Peyer's patch (tissue), 4 donors: Measurements from ENCODE around the gene NSMCE4A. TPM values are rescaled to one million over a fixed set of nuclear protein-coding genes. Genes with fewer than 3 reads are reported as not detected.
A peak's percentile ranks its signal among the peaks of the same experiment; 100 is the strongest.
"Not testable (repeated sequence)": the region's sequence is repeated elsewhere in the genome, so short reads cannot be mapped to it uniquely, and the experiment has no call there.

Experiments
- DNase-seq, 3 donors: peaks; one replicate each; pipeline ENCODE4 v3.0.0-alpha.2; 2017 to 2019
- H3K27ac ChIP-seq, 4 donors: fragments of 200-600 bp; sonication (generic); one replicate each; pipeline ENCODE4 v1.5.1; 2016 to 2019
- H3K27me3 ChIP-seq, 2 donors: fragments of 200-600 bp; sonication (generic); one replicate each; pipeline ENCODE4 v1.5.1; 2019
- H3K36me3 ChIP-seq, 3 donors: fragments of 200-600 bp; sonication (generic); one replicate each; pipeline ENCODE4 v1.5.1; 2016 to 2019
- H3K4me1 ChIP-seq, 4 donors: fragments of 200-600 bp; sonication (generic); one replicate each; pipeline ENCODE4 v1.5.1; 2016 to 2019
- H3K4me3 ChIP-seq, 4 donors: fragments of 200-600 bp; sonication (generic); 1 replicate in 3 of 4; 2 replicates in 1 of 4; pipeline ENCODE4 v1.5.1; 2016 to 2019; ENCODE audit warnings: mild to moderate bottlenecking in 1 of 4
- H3K9me3 ChIP-seq, 4 donors: fragments of 200-600 bp; sonication (generic); one replicate each; pipeline ENCODE4 v1.5.1; 2016 to 2019; ENCODE audit warnings: mild to moderate bottlenecking in 1 of 4
- POLR2A ChIP-seq, 2 donors: fragments of 450-650 bp; IDR thresholded peaks; one replicate each; pipeline ENCODE4 v1.5.1; 2017; ENCODE audit warnings: antibody characterized with exemption in 2 of 2, mild to moderate bottlenecking in 2 of 2, moderate library complexity in 2 of 2
- total RNA-seq, 4 donors: library from RNA; depleted of rRNA; stranded (reverse); fragments of >200 nt; gene quantifications; one replicate each; pipeline ENCODE4 v1.1.0, GENCODE V29; 2016
- TF ChIP-seq, protein P1 (sequence below), 6 experiments: fragments of 450-650 bp in 4 of 6; fragments of 200-600 bp in 2 of 6; sonication (generic) in 1 of 6; IDR thresholded peaks; one replicate each; pipeline ENCODE4 v1.5.1; 2017 to 2019; ENCODE audit warnings: antibody characterized with exemption in 6 of 6, mild to moderate bottlenecking in 3 of 6, moderate library complexity in 1 of 6

Gene NSMCE4A
- total RNA-seq, 4 donors from 2014 or later, result 59.9 to 175 (median 114) TPM

DNA sequence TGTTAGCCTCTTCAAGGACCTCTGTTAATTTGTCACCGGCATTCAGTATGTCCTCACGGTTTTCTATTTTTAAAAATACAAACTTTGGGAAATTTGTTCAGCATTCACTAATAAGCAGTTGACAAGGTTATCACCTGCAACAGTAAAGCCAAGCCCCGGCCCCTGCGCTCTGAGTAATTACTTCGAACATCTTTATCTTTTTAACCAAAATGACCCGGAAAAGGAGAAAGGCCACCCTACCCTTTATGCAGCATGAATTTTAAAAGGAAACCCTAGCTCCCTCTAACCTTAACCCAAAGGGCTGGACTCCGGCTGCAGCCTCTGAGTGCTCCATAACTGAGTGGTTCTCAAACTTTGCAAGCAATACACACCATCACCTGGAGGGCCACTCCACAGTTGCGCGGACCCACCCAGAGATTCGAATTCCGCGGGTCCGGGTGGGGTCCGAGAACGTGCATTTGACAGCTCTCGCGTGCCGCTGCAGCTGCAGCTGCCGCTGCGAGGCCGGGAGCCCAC is 940 bp downstream of the NSMCE4A start:
- Histone ChIP-seq H3K4me3 (peak overlapping the region; percentile 79 to 96 (median 88)), H3K9me3 (no peaks in the 10 kb centered on the region), H3K27me3 (no peaks in the 10 kb centered on the region), H3K36me3 (peaks cover 0 to 17% (median 0%) of the 10 kb centered on the region in 3 donors), H3K4me1 (peaks cover 0 to 15% (median 6%) of the 10 kb centered on the region in 4 donors), H3K27ac (peak overlapping the region; percentile 92 to 98 (median 95))
- no peak for DNase-seq
- no peak for TF ChIP-seq POLR2A (IDR thresholded peaks at IDR 0.05)
- TF ChIP-seq, protein P1, sequence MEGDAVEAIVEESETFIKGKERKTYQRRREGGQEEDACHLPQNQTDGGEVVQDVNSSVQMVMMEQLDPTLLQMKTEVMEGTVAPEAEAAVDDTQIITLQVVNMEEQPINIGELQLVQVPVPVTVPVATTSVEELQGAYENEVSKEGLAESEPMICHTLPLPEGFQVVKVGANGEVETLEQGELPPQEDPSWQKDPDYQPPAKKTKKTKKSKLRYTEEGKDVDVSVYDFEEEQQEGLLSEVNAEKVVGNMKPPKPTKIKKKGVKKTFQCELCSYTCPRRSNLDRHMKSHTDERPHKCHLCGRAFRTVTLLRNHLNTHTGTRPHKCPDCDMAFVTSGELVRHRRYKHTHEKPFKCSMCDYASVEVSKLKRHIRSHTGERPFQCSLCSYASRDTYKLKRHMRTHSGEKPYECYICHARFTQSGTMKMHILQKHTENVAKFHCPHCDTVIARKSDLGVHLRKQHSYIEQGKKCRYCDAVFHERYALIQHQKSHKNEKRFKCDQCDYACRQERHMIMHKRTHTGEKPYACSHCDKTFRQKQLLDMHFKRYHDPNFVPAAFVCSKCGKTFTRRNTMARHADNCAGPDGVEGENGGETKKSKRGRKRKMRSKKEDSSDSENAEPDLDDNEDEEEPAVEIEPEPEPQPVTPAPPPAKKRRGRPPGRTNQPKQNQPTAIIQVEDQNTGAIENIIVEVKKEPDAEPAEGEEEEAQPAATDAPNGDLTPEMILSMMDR (IDR thresholded peaks at IDR 0.05), result peak in 1 of 6 experiments; percentile 20

DNA sequence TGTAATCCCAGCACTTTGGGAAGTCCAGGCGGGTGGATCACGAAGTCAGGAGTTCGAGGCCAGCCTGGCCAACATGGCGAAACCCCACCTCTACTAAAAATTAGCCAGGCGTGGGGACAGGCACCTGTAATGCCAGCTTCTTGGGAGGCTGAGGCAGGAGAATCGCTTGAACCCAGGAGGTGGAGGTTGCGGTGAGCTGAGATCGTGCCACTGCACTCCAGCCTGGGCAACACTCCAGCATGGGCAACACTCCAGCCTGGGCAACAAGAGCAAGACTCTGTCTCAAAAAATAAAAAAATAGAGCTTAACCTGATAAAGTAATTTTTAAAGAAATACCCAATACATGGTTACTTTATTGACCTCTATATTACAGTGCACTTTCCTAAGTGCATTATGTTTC is 5.9 kb downstream of the NSMCE4A start:
- H3K4me3 ChIP-seq, H3K27ac ChIP-seq, H3K9me3 ChIP-seq, H3K27me3 ChIP-seq, DNase-seq: not testable (repeated sequence)
- peaks cover 0 to 13% (median 3%) of the 10 kb centered on the region in 4 donors for H3K4me1 ChIP-seq
- H3K36me3 ChIP-seq, result peaks cover 0 to 67% (median 0%) of the 10 kb centered on the region in 3 donors

- Histone ChIP-seq H3K4me3 (no peak overlapping the region), H3K27ac (no peak overlapping the region), H3K27me3 (no peaks in the 10 kb centered on the region), H3K9me3 (no peaks in the 10 kb centered on the region), H3K36me3 (peaks cover 0 to 77% (median 0%) of the 10 kb centered on the region in 3 donors), H3K4me1 (no peaks in the 10 kb centered on the region)
- DNase-seq, result no peak
- TF ChIP-seq, protein P1 (IDR thresholded peaks at IDR 0.05), result no peak
- no peak for TF ChIP-seq POLR2A (IDR thresholded peaks at IDR 0.05)
These were observed 9.0 kb downstream of the NSMCE4A start for GRCh38 chr10:121965996-121966395.

- H3K4me3 ChIP-seq, result no peak overlapping the region
- no peak overlapping the region for H3K27ac ChIP-seq
- TF ChIP-seq, protein P1 (IDR thresholded peaks at IDR 0.05), result no peak
- no peak for TF ChIP-seq POLR2A (IDR thresholded peaks at IDR 0.05)
- H3K36me3 ChIP-seq, result peaks cover 0 to 59% (median 0%) of the 10 kb centered on the region in 3 donors
- no peak for DNase-seq
- no peaks in the 10 kb centered on the region for H3K27me3 ChIP-seq
- no peaks in the 10 kb centered on the region for H3K9me3 ChIP-seq
- H3K4me1 ChIP-seq, result no peaks in the 10 kb centered on the region
These were observed 13.6 kb downstream of the NSMCE4A start for GRCh38 chr10:121961456-121961855.

- H3K36me3 ChIP-seq, result peaks cover 0 to 41% (median 0%) of the 10 kb centered on the region in 3 donors
These were observed 15.3 kb downstream of the NSMCE4A start for GRCh38 chr10:121959671-121960070.

More at GRCh38 chr10:121959671-121960070, 15.3 kb downstream of the NSMCE4A start:
- Histone ChIP-seq H3K4me3 (no peak overlapping the region), H3K27ac (no peak overlapping the region), H3K27me3 (no peaks in the 10 kb centered on the region), H3K9me3 (no peaks in the 10 kb centered on the region), H3K4me1 (no peaks in the 10 kb centered on the region)
- no peak for DNase-seq
- no peak for TF ChIP-seq POLR2A (IDR thresholded peaks at IDR 0.05)
- TF ChIP-seq, protein P1 (IDR thresholded peaks at IDR 0.05), result no peak
